SK-N-SH (cell line): ENCODE measurements around the gene MAP2K5. TPM values are rescaled to one million over a fixed set of nuclear protein-coding genes. Genes with fewer than 3 reads are reported as not detected.

Source experiments
- CTCF ChIA-PET: fragments of 300-600, 350-600 bp; formaldehyde crosslinking; extraction: SDS; loops from one replicate; lab custom pipeline; 2021; lab: Yijun Ruan, JAX
- POLR2A ChIA-PET: fragments of 350-600 bp; sonication (Branson Sonifier 250); formaldehyde crosslinking; extraction: SDS; loops from one replicate; lab custom pipeline; 2020; ENCODE audit warnings: antibody characterized with exemption, inconsistent platforms; lab: Yijun Ruan, JAX
- DNase-seq: peaks from one replicate; pipeline ENCODE4 v3.0.0; 2012
- H2AFZ ChIP-seq: fragments of 200-600 bp; sonication (generic); 2 replicates; pipeline ENCODE4 v1.8.1; 2016; ENCODE audit warnings: antibody characterized with exemption, mild to moderate bottlenecking, low read depth
- H3F3A ChIP-seq: fragments of 200-600 bp; sonication (generic); replicated peaks from 2 replicates; pipeline ENCODE3; 2016; ENCODE audit warnings: antibody characterized with exemption, mild to moderate bottlenecking; ENCODE audit not compliant: insufficient read depth
- H3K27ac ChIP-seq, 2 experiments: fragments of 200-500 bp in 1 of 2; fragments of 200-600 bp in 1 of 2; sonication (Bioruptor generic) in 1 of 2; sonication (generic), shearing (Covaris generic) in 1 of 2; 2 replicates each; pipeline versions ENCODE4 v1.5.1 to v1.6.1; 2014 to 2016; ENCODE audit warnings: low read depth in 2 of 2, inconsistent platforms in 1 of 2, low read length in 1 of 2, mild to moderate bottlenecking in 1 of 2, mixed read lengths in 1 of 2
- H3K27me3 ChIP-seq: fragments of 200-600 bp; sonication (generic), shearing (Covaris generic); 2 replicates; pipeline ENCODE4 v1.6.1; 2016; ENCODE audit warnings: mixed run types; ENCODE audit not compliant: insufficient read depth
- H3K36me3 ChIP-seq, 2 experiments: fragments of 200-500 bp in 1 of 2; fragments of 200-600 bp in 1 of 2; sonication (Bioruptor generic) in 1 of 2; sonication (generic) in 1 of 2; replicated peaks in 1 of 2; 2 replicates each; pipeline versions ENCODE3 to v1.5.1; 2014 to 2016; ENCODE audit warnings: low read length in 1 of 2, mild to moderate bottlenecking in 1 of 2; ENCODE audit not compliant: insufficient read depth in 2 of 2, control insufficient read depth in 1 of 2
- H3K4me1 ChIP-seq, 2 experiments: fragments of 200-500 bp in 1 of 2; fragments of 200-600 bp in 1 of 2; sonication (Bioruptor generic) in 1 of 2; sonication (generic), shearing (Covaris generic) in 1 of 2; 2 replicates each; pipeline versions ENCODE4 v1.5.1 to v1.6.1; 2014 to 2016; ENCODE audit warnings: low read depth in 1 of 2, low read length in 1 of 2, mixed run types in 1 of 2; ENCODE audit not compliant: insufficient read depth in 2 of 2, control insufficient read depth in 1 of 2
- H3K4me2 ChIP-seq: fragments of 200-600 bp; sonication (generic), shearing (Covaris generic); 2 replicates; pipeline ENCODE4 v1.6.1; 2017; ENCODE audit warnings: mixed run types
- H3K4me3 ChIP-seq, 2 experiments: fragments of 200-500 bp in 1 of 2; fragments of 200-600 bp in 1 of 2; sonication (Bioruptor generic) in 1 of 2; sonication (generic), shearing (Covaris generic) in 1 of 2; 2 replicates each; pipeline versions ENCODE4 v1.5.1 to v1.8.1; 2014 to 2016; ENCODE audit warnings: low read depth in 2 of 2, inconsistent platforms in 1 of 2, low read length in 1 of 2, mild to moderate bottlenecking in 1 of 2, mixed read lengths in 1 of 2, moderate library complexity in 1 of 2
- H3K79me2 ChIP-seq: fragments of 200-600 bp; sonication (generic); 2 replicates; pipeline ENCODE4 v1.8.1; 2017; ENCODE audit warnings: mild to moderate bottlenecking; ENCODE audit not compliant: insufficient read depth
- H3K9ac ChIP-seq: fragments of 200-600 bp; sonication (generic); 2 replicates; pipeline ENCODE4 v1.6.1; 2017; ENCODE audit warnings: mixed run types
- H3K9me2 ChIP-seq: fragments of 200-600 bp; sonication (generic); 2 replicates; pipeline ENCODE4 v1.6.1; 2017; ENCODE audit warnings: mixed run types
- H3K9me3 ChIP-seq: fragments of 200-600 bp; sonication (generic); 2 replicates; pipeline ENCODE4 v1.6.1; 2017; ENCODE audit warnings: mixed run types, mild to moderate bottlenecking, moderate library complexity
- H4K20me1 ChIP-seq: fragments of 200-600 bp; sonication (generic); 2 replicates; pipeline ENCODE4 v1.6.1; 2017; ENCODE audit warnings: mild to moderate bottlenecking, mixed run types; ENCODE audit not compliant: insufficient read depth
- EP300 ChIP-seq, 2 experiments: IDR thresholded peaks; 2 replicates each; pipeline versions ENCODE4 v1.4.0 to v1.6.1; 2012; ENCODE audit warnings: borderline replicate concordance in 1 of 2, low read depth in 1 of 2, low read length in 1 of 2
- FOSL2 ChIP-seq: IDR thresholded peaks from 2 replicates; pipeline ENCODE4 v1.4.0; 2012; ENCODE audit warnings: low read depth, mild to moderate bottlenecking, moderate library complexity, borderline replicate concordance
- FOXM1 ChIP-seq: IDR thresholded peaks from 2 replicates; pipeline ENCODE4 v1.4.0; 2012; ENCODE audit warnings: low read depth, mild to moderate bottlenecking
- GABPA ChIP-seq: IDR thresholded peaks from 2 replicates; pipeline ENCODE4 v1.4.0; 2012; ENCODE audit warnings: low read depth, mild to moderate bottlenecking
- NRF1 ChIP-seq: IDR thresholded peaks from 2 replicates; pipeline ENCODE4 v1.6.1; 2012; ENCODE audit warnings: low read depth, mild to moderate bottlenecking, low read length
- RFX5 ChIP-seq: IDR thresholded peaks from 2 replicates; pipeline ENCODE4 v1.6.1; 2012; ENCODE audit warnings: mild to moderate bottlenecking, improper control_type of control experiment, low read length
- SIN3A ChIP-seq: IDR thresholded peaks from 2 replicates; pipeline ENCODE4 v1.6.1; 2012; ENCODE audit warnings: low read depth, mild to moderate bottlenecking, low read length, moderate library complexity, borderline replicate concordance
- SMC3 ChIP-seq: IDR thresholded peaks from 2 replicates; pipeline ENCODE4 v1.6.1; 2012; ENCODE audit warnings: low read depth, low read length, improper control_type of control experiment
- TAF1 ChIP-seq: IDR thresholded peaks from 2 replicates; pipeline ENCODE4 v1.6.1; 2012; ENCODE audit warnings: low read depth, mild to moderate bottlenecking, low read length, moderate library complexity, borderline replicate concordance
- TCF12 ChIP-seq: IDR thresholded peaks from 2 replicates; pipeline ENCODE4 v1.4.0; 2012
- YY1 ChIP-seq: IDR thresholded peaks from 2 replicates; pipeline ENCODE4 v1.4.0; 2012; ENCODE audit warnings: low read depth, mild to moderate bottlenecking
- WGBS: methylation state at CpG from one replicate; pipeline ENCODE4 v1.1.6; 2017; ENCODE audit warnings: low lambda C conversion rate; 5-methylcytosine and 5-hydroxymethylcytosine counted together
- polyA plus RNA-seq, 3 experiments: library from polyadenylated mRNA; depleted of rRNA; stranded (reverse); fragments of >200 nt; gene quantifications; 2 replicates each; pipeline ENCODE4 v1.2.3, GENCODE V29; 2012
- TF ChIP-seq, protein P1 (sequence below): IDR thresholded peaks from 2 replicates; pipeline ENCODE4 v1.4.0; 2012; ENCODE audit warnings: low read depth, borderline replicate concordance
- TF ChIP-seq, protein P2 (sequence below): IDR thresholded peaks from 2 replicates; pipeline ENCODE4; 2012
- TF ChIP-seq, protein P3 (sequence below): fragments of 150-350 bp; IDR thresholded peaks from 2 replicates; pipeline ENCODE4 v1.6.1; 2017; ENCODE audit warnings: antibody characterized with exemption, low read length, low read depth, borderline replicate concordance

The MAP2K5 gene
- polyA plus RNA-seq, 1 of the 3 experiments (the other 2 are of a cell fraction): 6.2 TPM

DNA sequence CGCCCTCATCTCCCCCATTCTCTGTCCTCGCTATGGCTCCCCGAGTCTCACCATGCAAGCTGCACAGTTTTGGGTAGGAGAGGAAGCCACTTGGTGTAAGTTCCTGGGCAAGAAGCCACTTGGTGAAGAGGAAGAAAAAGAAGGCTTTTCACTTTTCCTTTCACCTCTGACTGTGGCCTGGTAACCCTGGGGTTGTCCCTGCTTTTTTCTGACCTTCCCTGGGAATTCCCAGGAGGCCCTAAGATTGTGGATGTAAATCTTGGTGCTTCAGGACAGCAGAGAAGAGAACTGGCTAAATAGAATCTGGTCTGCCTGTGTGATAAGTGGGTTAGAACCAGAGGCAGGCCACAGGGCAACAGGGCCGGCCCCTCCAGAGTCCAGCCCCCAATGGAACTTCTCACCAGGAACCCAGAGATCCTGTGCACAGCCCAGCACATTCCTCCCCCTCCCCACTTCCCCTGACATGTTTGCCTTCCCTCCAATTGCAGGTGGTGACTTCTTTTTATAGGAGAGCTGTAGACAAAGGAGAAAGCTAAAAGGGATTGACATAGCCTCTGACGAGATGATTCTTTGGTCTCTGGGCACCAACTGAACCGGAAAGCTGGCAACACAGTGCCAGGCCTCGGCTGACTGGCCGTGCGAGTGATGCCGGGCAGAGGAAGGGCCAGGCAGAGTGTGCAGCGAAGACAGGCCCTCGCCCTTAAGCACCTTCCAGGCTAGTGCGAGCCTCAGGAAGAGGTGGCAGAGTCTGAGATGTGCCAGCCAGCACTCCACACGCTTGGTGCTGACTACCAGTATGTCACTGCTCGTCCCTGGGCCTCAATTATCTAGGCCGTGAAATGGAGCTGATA lies 263.4 kb downstream of the MAP2K5 start:
- Histone ChIP-seq H3K9me3 (no peaks in the 10 kb centered on the region), H3K36me3 (no peaks in the 10 kb centered on the region), H3K4me3 (no peak overlapping the region), H3K79me2 (no peaks in the 10 kb centered on the region), H3K4me2 (no peak overlapping the region)
- TF ChIP-seq SIN3A: no peak
- no peak for TF ChIP-seq FOXM1
- TF ChIP-seq RFX5: no peak
- no peak for TF ChIP-seq TCF12
- TF ChIP-seq, protein P1, sequence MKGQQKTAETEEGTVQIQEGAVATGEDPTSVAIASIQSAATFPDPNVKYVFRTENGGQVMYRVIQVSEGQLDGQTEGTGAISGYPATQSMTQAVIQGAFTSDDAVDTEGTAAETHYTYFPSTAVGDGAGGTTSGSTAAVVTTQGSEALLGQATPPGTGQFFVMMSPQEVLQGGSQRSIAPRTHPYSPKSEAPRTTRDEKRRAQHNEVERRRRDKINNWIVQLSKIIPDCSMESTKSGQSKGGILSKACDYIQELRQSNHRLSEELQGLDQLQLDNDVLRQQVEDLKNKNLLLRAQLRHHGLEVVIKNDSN: no peak
- no peak for TF ChIP-seq SMC3
- TF ChIP-seq EP300 (IDR thresholded peaks at IDR 0.05; ENCODE audit: borderline replicate concordance in 1 of 2, low read depth in 1 of 2, low read length in 1 of 2): no peak
- no peak for TF ChIP-seq NRF1
- TF ChIP-seq FOSL2: no peak
- TF ChIP-seq TAF1: no peak
- no peak for TF ChIP-seq GABPA
- TF ChIP-seq, all 33 proteins: peak for 0
- no peak for DNase-seq
- no peaks in the 10 kb centered on the region for H4K20me1 ChIP-seq
- 93% methylated on average over 16 of the region's 16 CpGs for WGBS
- no peaks in the 10 kb centered on the region; a peak in 1 of 4 replicates for H3K4me1 ChIP-seq
- ChIA-PET CTCF (no interaction called here), POLR2A (no interaction called here)
- no peak overlapping the region for H3K27ac ChIP-seq
- no peaks in the 10 kb centered on the region for H3K9me2 ChIP-seq
- H3K9ac ChIP-seq: no peak overlapping the region
- H3F3A ChIP-seq: no peaks in the 10 kb centered on the region
- no peak overlapping the region for H2AFZ ChIP-seq
- no peaks in the 10 kb centered on the region for H3K27me3 ChIP-seq

DNA sequence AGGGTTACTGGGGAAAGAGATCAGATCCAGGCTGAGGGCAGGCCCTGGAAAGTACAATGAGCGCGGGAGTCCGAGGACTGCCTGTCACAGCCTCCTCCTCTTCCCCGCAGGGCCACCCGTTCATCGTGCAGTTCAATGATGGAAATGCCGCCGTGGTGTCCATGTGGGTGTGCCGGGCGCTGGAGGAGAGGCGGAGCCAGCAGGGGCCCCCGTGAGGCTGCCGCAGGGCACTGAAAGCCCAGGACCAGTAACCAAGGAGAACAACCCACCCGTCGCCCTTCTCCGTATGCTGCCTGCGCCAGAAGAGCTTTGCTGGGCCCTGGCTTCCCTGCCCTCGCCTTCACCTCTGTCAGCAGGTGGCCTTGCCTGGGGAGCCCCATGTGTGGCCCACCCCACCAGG lies 264.0 kb downstream of the MAP2K5 start:
- Histone ChIP-seq H3K4me3 (no peak overlapping the region), H3K9ac (no peak overlapping the region), H3K36me3 (no peaks in the 10 kb centered on the region), H2AFZ (no peak overlapping the region), H3K4me1 (no peaks in the 10 kb centered on the region; a peak in 1 of 4 replicates), H3K79me2 (no peaks in the 10 kb centered on the region), H3K27ac (no peak overlapping the region), H3K9me2 (no peaks in the 10 kb centered on the region), H3K27me3 (no peaks in the 10 kb centered on the region), H3F3A (no peaks in the 10 kb centered on the region), H3K9me3 (no peaks in the 10 kb centered on the region), H3K4me2 (no peak overlapping the region), H4K20me1 (no peaks in the 10 kb centered on the region)
- ChIA-PET CTCF (no interaction called here), POLR2A (no interaction called here)
- 93% methylated on average over 18 of the region's 18 CpGs for WGBS
- DNase-seq: no peak
- TF ChIP-seq FOXM1 (no peak), YY1 (no peak), NRF1 (no peak)
- TF ChIP-seq, protein P2, sequence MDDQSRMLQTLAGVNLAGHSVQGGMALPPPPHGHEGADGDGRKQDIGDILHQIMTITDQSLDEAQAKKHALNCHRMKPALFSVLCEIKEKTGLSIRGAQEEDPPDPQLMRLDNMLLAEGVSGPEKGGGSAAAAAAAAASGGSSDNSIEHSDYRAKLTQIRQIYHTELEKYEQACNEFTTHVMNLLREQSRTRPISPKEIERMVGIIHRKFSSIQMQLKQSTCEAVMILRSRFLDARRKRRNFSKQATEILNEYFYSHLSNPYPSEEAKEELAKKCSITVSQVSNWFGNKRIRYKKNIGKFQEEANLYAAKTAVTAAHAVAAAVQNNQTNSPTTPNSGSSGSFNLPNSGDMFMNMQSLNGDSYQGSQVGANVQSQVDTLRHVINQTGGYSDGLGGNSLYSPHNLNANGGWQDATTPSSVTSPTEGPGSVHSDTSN: no peak
- TF ChIP-seq, protein P3, sequence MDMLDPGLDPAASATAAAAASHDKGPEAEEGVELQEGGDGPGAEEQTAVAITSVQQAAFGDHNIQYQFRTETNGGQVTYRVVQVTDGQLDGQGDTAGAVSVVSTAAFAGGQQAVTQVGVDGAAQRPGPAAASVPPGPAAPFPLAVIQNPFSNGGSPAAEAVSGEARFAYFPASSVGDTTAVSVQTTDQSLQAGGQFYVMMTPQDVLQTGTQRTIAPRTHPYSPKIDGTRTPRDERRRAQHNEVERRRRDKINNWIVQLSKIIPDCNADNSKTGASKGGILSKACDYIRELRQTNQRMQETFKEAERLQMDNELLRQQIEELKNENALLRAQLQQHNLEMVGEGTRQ: no peak
- TF ChIP-seq, protein P1: no peak
